ENCODE measurements around the gene LSM3. TPM values are rescaled to one million over a fixed set of nuclear protein-coding genes. Genes with fewer than 3 reads are reported as not detected.
A peak's percentile ranks its signal among the peaks of the same experiment; 100 is the strongest.

LSM3 gene
- total RNA-seq, 1 donor = 5.1 TPM

DNA sequence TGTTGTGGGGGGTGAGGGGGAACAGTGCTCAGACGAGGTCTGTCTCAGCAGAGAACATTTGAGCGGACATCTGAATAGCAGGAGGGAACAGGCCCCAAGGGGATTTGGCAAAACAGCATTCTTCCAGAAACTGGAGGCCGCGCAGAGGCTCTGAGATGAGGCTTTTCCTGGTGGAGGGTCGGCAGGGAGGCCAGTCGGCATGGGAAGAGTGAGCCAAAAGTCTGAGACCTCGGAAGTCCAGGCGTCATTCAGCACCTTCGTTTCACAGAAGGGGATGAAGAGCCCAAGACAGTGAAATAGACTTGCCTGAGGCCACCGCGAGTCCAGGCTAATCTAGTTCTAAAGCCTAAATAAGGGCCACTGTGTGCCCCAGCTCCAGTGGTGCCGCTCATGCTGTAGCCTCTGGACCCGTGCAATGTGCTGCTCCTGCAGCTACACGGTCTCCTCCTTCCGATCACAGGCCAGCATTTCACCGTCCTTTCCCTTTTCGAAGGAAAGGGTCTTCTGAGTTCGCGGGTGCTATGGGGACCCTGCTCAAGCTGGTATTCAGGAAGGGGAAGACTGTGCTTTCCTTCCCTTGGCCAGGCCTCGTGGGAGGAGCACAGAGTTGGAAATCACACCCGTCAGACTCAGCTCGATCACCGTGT lies 24.4 kb downstream of the LSM3 start:
- H3K4me1 ChIP-seq (ENCODE audit: insufficient read depth, low read length) = peaks cover 56% of the 10 kb centered on the region
- H3K4me3 ChIP-seq (ENCODE audit: insufficient read depth, low read length) = no peak overlapping the region
- H2AFZ ChIP-seq (ENCODE audit: low read length) = no peak overlapping the region
- TF ChIP-seq CTCF (IDR thresholded peaks at IDR 0.05; ENCODE audit: extremely low read depth, low read depth, low read length) = no peak
- DNase-seq (ENCODE audit: insufficient read length, low spot score, missing footprints) = no peak
- no peak overlapping the region for H3K27ac ChIP-seq (ENCODE audit: low read depth, low read length)
- no peaks in the 10 kb centered on the region for H4K20me1 ChIP-seq (ENCODE audit: insufficient read depth, low read length)
- no peaks in the 10 kb centered on the region for H3K79me2 ChIP-seq (ENCODE audit: insufficient read depth, low read length)
- no peaks in the 10 kb centered on the region for H3K27me3 ChIP-seq (ENCODE audit: insufficient read depth, low read length)
- H3K36me3 ChIP-seq (ENCODE audit: insufficient read depth, low read length) = peaks cover 4% of the 10 kb centered on the region
- H3K9me3 ChIP-seq (ENCODE audit: low read depth, low read length) = no peaks in the 10 kb centered on the region
- no peak overlapping the region for H3K4me2 ChIP-seq (ENCODE audit: insufficient read depth, low read length)

- peak; percentile 88 for TF ChIP-seq CTCF (IDR thresholded peaks at IDR 0.05; ENCODE audit: extremely low read depth, low read depth, low read length)
Observed at GRCh38 chr3:14203521-14204079, 25.0 kb downstream of the LSM3 start.

GRCh38 chr3:14204515-14205284 lies 26.1 kb downstream of the LSM3 start:
- peak overlapping the region; percentile 70 for H3K27ac ChIP-seq (ENCODE audit: low read depth, low read length)
- H3K79me2 ChIP-seq (ENCODE audit: insufficient read depth, low read length) = no peaks in the 10 kb centered on the region
- no peaks in the 10 kb centered on the region for H3K27me3 ChIP-seq (ENCODE audit: insufficient read depth, low read length)
- no peak for TF ChIP-seq CTCF (IDR thresholded peaks at IDR 0.05; ENCODE audit: extremely low read depth, low read depth, low read length)
- no peaks in the 10 kb centered on the region for H3K36me3 ChIP-seq (ENCODE audit: insufficient read depth, low read length)
- peak overlapping the region; percentile 9 for H3K4me2 ChIP-seq (ENCODE audit: insufficient read depth, low read length)
- no peaks in the 10 kb centered on the region for H4K20me1 ChIP-seq (ENCODE audit: insufficient read depth, low read length)
- peaks cover 72% of the 10 kb centered on the region for H3K4me1 ChIP-seq (ENCODE audit: insufficient read depth, low read length)
- DNase-seq (ENCODE audit: insufficient read length, low spot score, missing footprints) = peak; percentile 87
- no peak overlapping the region for H3K4me3 ChIP-seq (ENCODE audit: insufficient read depth, low read length)
- no peak overlapping the region for H2AFZ ChIP-seq (ENCODE audit: low read length)
- H3K9me3 ChIP-seq (ENCODE audit: low read depth, low read length) = no peaks in the 10 kb centered on the region

More at GRCh38 chr3:14203521-14204079, 25.0 kb downstream of the LSM3 start:
- Histone ChIP-seq H2AFZ (ENCODE audit: low read length) (no peak overlapping the region), H3K4me2 (ENCODE audit: insufficient read depth, low read length) (no peak overlapping the region), H3K4me3 (ENCODE audit: insufficient read depth, low read length) (no peak overlapping the region), H3K27me3 (ENCODE audit: insufficient read depth, low read length) (no peaks in the 10 kb centered on the region), H3K79me2 (ENCODE audit: insufficient read depth, low read length) (no peaks in the 10 kb centered on the region), H4K20me1 (ENCODE audit: insufficient read depth, low read length) (no peaks in the 10 kb centered on the region), H3K4me1 (ENCODE audit: insufficient read depth, low read length) (peaks cover 61% of the 10 kb centered on the region), H3K9me3 (ENCODE audit: low read depth, low read length) (no peaks in the 10 kb centered on the region), H3K36me3 (ENCODE audit: insufficient read depth, low read length) (no peaks in the 10 kb centered on the region), H3K27ac (ENCODE audit: low read depth, low read length) (peak overlapping the region; percentile 70)
- DNase-seq (ENCODE audit: insufficient read length, low spot score, missing footprints) = peak; percentile 83

All from osteoblast (primary cell).